Measurements from ENCODE around the gene OLFML3.

The OLFML3 gene

GRCh38 chr1:114023377-114023776, 44.1 kb downstream of the OLFML3 start:
- no peaks in the 10 kb centered on the region for H3F3A ChIP-seq (ENCODE audit: low read depth)
- H3K9me3 ChIP-seq (ENCODE audit: insufficient read depth, low read depth, low read length) = no peaks in the 10 kb centered on the region
- no peaks in the 10 kb centered on the region for H3K9me2 ChIP-seq (replicated peaks; ENCODE audit: low read depth, low read length)
- no peak for TF ChIP-seq CTCF (conservative IDR thresholded peaks at IDR 0.05; ENCODE audit: low read length)
- TF ChIP-seq EZH2phosphoT487 (IDR thresholded peaks at IDR 0.05; ENCODE audit: borderline replicate concordance) = no peak
- H3K4me3 ChIP-seq (ENCODE audit: low read length, poor library complexity, severe bottlenecking) = no peak overlapping the region
- H2AFZ ChIP-seq (ENCODE audit: low read length) = no peak overlapping the region
- H4K20me1 ChIP-seq (ENCODE audit: insufficient read depth, low read length, poor library complexity, severe bottlenecking) = no peaks in the 10 kb centered on the region
- H3K9ac ChIP-seq (ENCODE audit: low read depth, low read length, poor library complexity, severe bottlenecking) = no peak overlapping the region
- no peaks in the 10 kb centered on the region for H3K27me3 ChIP-seq (ENCODE audit: insufficient read depth, low read length, poor library complexity, severe bottlenecking)
- H3K79me2 ChIP-seq (ENCODE audit: insufficient read depth, low read length) = no peaks in the 10 kb centered on the region
- no peak overlapping the region for H3K4me2 ChIP-seq (ENCODE audit: low read depth, low read length, poor library complexity, severe bottlenecking)
- H3K36me3 ChIP-seq (ENCODE audit: insufficient read depth, low read length) = no peaks in the 10 kb centered on the region
- no peaks in the 10 kb centered on the region for H3K4me1 ChIP-seq (ENCODE audit: insufficient read depth, low read length, poor library complexity, severe bottlenecking)

- no peaks in the 10 kb centered on the region for H4K20me1 ChIP-seq (ENCODE audit: insufficient read depth, low read length, poor library complexity, severe bottlenecking)
- no peak for TF ChIP-seq EZH2phosphoT487 (IDR thresholded peaks at IDR 0.05; ENCODE audit: borderline replicate concordance)
- H3K9me3 ChIP-seq (ENCODE audit: insufficient read depth, low read depth, low read length) = no peaks in the 10 kb centered on the region
- no peaks in the 10 kb centered on the region for H3F3A ChIP-seq (ENCODE audit: low read depth)
- no peaks in the 10 kb centered on the region for H3K79me2 ChIP-seq (ENCODE audit: insufficient read depth, low read length)
- no peaks in the 10 kb centered on the region for H3K27me3 ChIP-seq (ENCODE audit: insufficient read depth, low read length, poor library complexity, severe bottlenecking)
- H3K4me2 ChIP-seq (ENCODE audit: low read depth, low read length, poor library complexity, severe bottlenecking) = no peak overlapping the region
- H3K36me3 ChIP-seq (ENCODE audit: insufficient read depth, low read length) = no peaks in the 10 kb centered on the region
- H3K9me2 ChIP-seq (replicated peaks; ENCODE audit: low read depth, low read length) = no peaks in the 10 kb centered on the region
- H3K9ac ChIP-seq (ENCODE audit: low read depth, low read length, poor library complexity, severe bottlenecking) = no peak overlapping the region
- H3K4me1 ChIP-seq (ENCODE audit: insufficient read depth, low read length, poor library complexity, severe bottlenecking) = no peaks in the 10 kb centered on the region
- H3K4me3 ChIP-seq (ENCODE audit: low read length, poor library complexity, severe bottlenecking) = no peak overlapping the region
- no peak overlapping the region for H2AFZ ChIP-seq (ENCODE audit: low read length)
Observed at GRCh38 chr1:114024049-114024448, 44.8 kb downstream of the OLFML3 start.

GRCh38 chr1:114025609-114026401, 46.5 kb downstream of the OLFML3 start:
- Histone ChIP-seq H2AFZ (ENCODE audit: low read length) (no peak overlapping the region), H3K4me2 (ENCODE audit: low read depth, low read length, poor library complexity, severe bottlenecking) (no peak overlapping the region), H3K27me3 (ENCODE audit: insufficient read depth, low read length, poor library complexity, severe bottlenecking) (no peaks in the 10 kb centered on the region), H3K36me3 (ENCODE audit: insufficient read depth, low read length) (no peaks in the 10 kb centered on the region), H3K9me3 (ENCODE audit: insufficient read depth, low read depth, low read length) (no peaks in the 10 kb centered on the region), H4K20me1 (ENCODE audit: insufficient read depth, low read length, poor library complexity, severe bottlenecking) (no peaks in the 10 kb centered on the region), H3K9ac (ENCODE audit: low read depth, low read length, poor library complexity, severe bottlenecking) (no peak overlapping the region), H3K79me2 (ENCODE audit: insufficient read depth, low read length) (no peaks in the 10 kb centered on the region), H3K9me2 (replicated peaks; ENCODE audit: low read depth, low read length) (no peaks in the 10 kb centered on the region), H3K4me3 (ENCODE audit: low read length, poor library complexity, severe bottlenecking) (no peak overlapping the region), H3F3A (ENCODE audit: low read depth) (no peaks in the 10 kb centered on the region), H3K4me1 (ENCODE audit: insufficient read depth, low read length, poor library complexity, severe bottlenecking) (no peaks in the 10 kb centered on the region)
- TF ChIP-seq CTCF (conservative IDR thresholded peaks at IDR 0.05; ENCODE audit: low read length) (no peak), EZH2phosphoT487 (IDR thresholded peaks at IDR 0.05; ENCODE audit: borderline replicate concordance) (no peak)

- no peaks in the 10 kb centered on the region for H3K9me2 ChIP-seq (replicated peaks; ENCODE audit: low read depth, low read length)
- TF ChIP-seq EZH2phosphoT487 (IDR thresholded peaks at IDR 0.05; ENCODE audit: borderline replicate concordance) = no peak
- no peak for TF ChIP-seq CTCF (conservative IDR thresholded peaks at IDR 0.05; ENCODE audit: low read length)
Observed at GRCh38 chr1:114026797-114027196, 47.5 kb downstream of the OLFML3 start.

More at GRCh38 chr1:114026797-114027196, 47.5 kb downstream of the OLFML3 start:
- H3K79me2 ChIP-seq (ENCODE audit: insufficient read depth, low read length) = no peaks in the 10 kb centered on the region
- no peak overlapping the region for H2AFZ ChIP-seq (ENCODE audit: low read length)
- H3K4me1 ChIP-seq (ENCODE audit: insufficient read depth, low read length, poor library complexity, severe bottlenecking) = no peaks in the 10 kb centered on the region
- no peak overlapping the region for H3K9ac ChIP-seq (ENCODE audit: low read depth, low read length, poor library complexity, severe bottlenecking)
- H3K36me3 ChIP-seq (ENCODE audit: insufficient read depth, low read length) = no peaks in the 10 kb centered on the region
- no peaks in the 10 kb centered on the region for H3F3A ChIP-seq (ENCODE audit: low read depth)
- no peak overlapping the region for H3K4me3 ChIP-seq (ENCODE audit: low read length, poor library complexity, severe bottlenecking)
- no peak overlapping the region for H3K4me2 ChIP-seq (ENCODE audit: low read depth, low read length, poor library complexity, severe bottlenecking)
- no peaks in the 10 kb centered on the region for H3K9me3 ChIP-seq (ENCODE audit: insufficient read depth, low read depth, low read length)
- H4K20me1 ChIP-seq (ENCODE audit: insufficient read depth, low read length, poor library complexity, severe bottlenecking) = no peaks in the 10 kb centered on the region
- H3K27me3 ChIP-seq (ENCODE audit: insufficient read depth, low read length, poor library complexity, severe bottlenecking) = no peaks in the 10 kb centered on the region

Measured in Loucy (cell line).